ENCODE measurements around the gene AKNA.
A peak's percentile ranks its signal among the peaks of the same experiment; 100 is the strongest.

AKNA gene

DNA sequence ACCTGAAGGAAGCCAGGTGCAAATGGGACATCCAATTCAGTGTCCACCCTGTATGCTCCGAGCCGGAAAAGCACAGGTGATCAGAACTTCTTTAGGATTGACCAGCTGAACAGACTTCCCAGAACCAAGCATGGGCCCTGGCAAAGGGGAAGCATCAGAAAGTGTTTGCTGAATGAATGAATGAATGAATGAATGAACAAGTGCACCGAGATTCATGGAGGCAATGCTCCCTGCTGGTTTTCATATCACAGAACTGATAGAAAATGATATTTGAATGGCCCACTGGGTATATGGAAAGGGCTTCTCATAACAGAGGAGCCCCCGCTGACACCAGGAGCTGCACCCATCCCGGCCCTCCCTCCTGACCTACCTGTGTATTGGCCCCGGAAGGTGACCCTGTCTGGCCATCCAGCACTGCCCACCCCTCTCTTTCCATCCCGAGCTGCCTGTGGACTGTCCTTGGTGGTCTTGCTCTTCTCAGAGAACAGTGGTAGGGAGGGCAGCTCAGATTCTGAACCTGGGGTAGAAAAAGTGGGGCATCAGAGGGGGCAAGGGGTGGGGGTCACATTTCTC lies 42.2 kb downstream of the AKNA start:
- peaks cover 24% of the 10 kb centered on the region for H3K36me3 ChIP-seq (replicated peaks)
- H3K9me3 ChIP-seq: no peaks in the 10 kb centered on the region
- no peaks in the 10 kb centered on the region for H3K27me3 ChIP-seq (ENCODE audit: low read depth)
- no peak for DNase-seq (ENCODE audit: low spot score in 2 of 2)
- in situ Hi-C loops (cut with MboI; ENCODE audit: low sequenced_read_pairs): no loop called here
- H3K4me1 ChIP-seq: peaks cover 4% of the 10 kb centered on the region
- H3K4me3 ChIP-seq: no peak overlapping the region

DNA sequence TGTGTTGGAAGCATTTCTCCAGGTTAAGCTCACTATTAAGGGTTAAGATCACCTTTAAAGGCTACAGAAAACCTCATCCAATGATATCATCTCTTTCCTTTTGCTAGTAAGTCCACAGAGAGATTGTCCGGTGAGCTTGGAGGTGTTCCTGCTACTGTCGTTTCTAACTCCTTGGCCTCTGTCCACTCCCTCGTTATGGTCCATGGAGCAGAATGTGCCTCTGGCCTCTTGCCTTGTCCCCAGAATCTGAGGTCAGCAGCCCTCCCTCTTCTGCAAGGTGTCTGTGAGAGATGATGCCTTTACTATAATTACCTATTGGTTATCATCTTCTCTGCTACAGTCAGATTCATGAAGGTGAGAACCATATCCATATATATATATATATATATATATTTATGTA lies 43.1 kb downstream of the AKNA start:
- Histone ChIP-seq H3K4me1 (peaks cover 4% of the 10 kb centered on the region), H3K9me3 (no peaks in the 10 kb centered on the region), H3K36me3 (replicated peaks) (peaks cover 21% of the 10 kb centered on the region), H3K4me3 (no peak overlapping the region), H3K27me3 (ENCODE audit: low read depth) (no peaks in the 10 kb centered on the region)
- DNase-seq (ENCODE audit: low spot score in 2 of 2): no peak
- in situ Hi-C loops (cut with MboI; ENCODE audit: low sequenced_read_pairs): no loop called here

DNA sequence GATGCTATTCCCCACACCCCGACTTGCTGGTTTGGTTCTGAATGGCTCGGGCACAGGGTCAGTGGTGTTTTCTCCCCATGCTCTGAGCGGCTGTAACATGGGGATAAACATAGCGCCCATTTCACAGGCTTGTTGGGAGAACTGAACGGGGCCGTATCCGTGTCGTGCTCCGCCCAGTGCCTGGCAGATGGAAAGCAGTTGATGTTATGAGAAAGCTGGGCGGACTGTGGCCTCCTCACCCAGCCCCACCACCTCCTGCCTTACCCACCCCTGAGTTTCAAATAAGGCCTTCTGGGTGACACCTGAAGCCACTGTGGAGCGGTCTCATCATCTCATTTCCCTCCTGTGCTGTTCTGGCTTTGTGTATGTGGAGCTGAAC lies 43.6 kb downstream of the AKNA start:
- in situ Hi-C loops (cut with MboI; ENCODE audit: low sequenced_read_pairs): no loop called here
- H3K27me3 ChIP-seq (ENCODE audit: low read depth): no peaks in the 10 kb centered on the region
- peaks cover 21% of the 10 kb centered on the region for H3K36me3 ChIP-seq (replicated peaks)
- no peak for DNase-seq (ENCODE audit: low spot score in 2 of 2)
- no peaks in the 10 kb centered on the region for H3K9me3 ChIP-seq
- H3K4me1 ChIP-seq: peaks cover 2% of the 10 kb centered on the region
- no peak overlapping the region for H3K4me3 ChIP-seq

DNA sequence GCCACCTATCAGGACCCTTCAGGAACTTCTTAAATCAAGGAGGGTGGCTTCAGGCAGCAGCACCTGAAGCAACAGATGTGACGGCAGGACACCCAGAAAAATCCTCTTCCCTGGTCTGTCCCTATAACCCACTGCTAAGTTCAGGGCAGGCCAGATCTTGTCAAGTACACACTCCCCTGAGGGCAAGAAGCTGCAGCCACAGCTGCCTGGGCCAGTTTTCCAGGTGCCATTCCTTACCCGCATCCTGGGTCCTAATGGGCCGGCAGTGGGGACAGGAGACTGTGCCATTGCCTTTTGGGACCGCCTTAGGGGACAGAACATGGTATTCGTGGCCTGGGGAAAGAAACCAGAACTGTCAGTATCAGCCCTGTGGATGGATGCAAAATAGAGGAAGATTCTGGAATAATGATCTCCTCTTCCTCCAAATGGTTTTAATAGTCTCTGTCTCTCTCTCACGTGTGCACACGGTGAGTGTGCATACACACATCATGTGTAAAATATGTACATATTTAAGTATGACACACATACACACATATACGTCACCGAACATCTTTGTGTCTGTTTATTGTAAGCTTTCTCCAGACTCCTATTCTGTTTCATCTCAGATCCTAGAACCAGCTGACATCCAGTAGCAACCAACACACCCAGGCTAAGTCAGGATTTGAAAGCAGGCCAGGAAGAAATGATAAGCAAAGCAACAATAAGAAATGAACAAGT lies 44.2 kb downstream of the AKNA start:
- Histone ChIP-seq H3K4me1 (no peaks in the 10 kb centered on the region), H3K27me3 (ENCODE audit: low read depth) (no peaks in the 10 kb centered on the region), H3K4me3 (no peak overlapping the region), H3K36me3 (replicated peaks) (peaks cover 20% of the 10 kb centered on the region), H3K9me3 (no peaks in the 10 kb centered on the region)
- DNase-seq (ENCODE audit: low spot score in 2 of 2): no peak
- in situ Hi-C loops (cut with MboI; ENCODE audit: low sequenced_read_pairs): no loop called here

DNA sequence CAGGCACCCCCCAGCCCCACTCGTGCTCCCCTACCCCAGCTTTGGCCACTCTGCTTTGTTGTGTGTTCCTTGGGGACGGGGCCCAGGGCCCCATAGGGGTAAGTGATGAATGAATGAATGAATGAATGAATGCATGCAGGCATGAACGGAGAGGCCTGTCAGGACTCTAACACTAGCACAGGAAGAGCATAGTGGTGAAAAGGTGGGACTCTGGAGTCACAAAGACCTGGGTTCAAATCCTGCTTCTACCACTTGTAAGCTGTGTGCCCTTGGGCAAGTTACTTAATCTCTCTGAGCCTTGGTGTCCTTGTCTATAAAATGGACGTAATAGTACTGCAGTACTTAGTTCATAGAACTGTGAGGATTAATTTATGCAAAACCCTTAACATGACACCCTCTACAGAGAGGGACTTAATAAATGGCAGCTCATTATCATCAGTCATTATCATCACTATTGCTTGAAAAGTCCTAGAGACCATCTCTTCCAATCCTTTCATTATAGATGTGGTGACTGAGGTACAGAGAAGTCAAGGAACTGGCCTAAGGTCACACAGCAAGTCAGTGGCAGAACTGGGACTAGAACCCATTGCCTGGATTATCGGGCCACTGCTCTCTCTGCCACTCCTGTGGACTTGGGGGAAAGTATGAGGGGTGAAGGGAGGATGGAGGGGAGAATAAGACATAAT lies 44.9 kb downstream of the AKNA start:
- Histone ChIP-seq H3K9me3 (no peaks in the 10 kb centered on the region), H3K27me3 (ENCODE audit: low read depth) (no peaks in the 10 kb centered on the region), H3K36me3 (replicated peaks) (peaks cover 14% of the 10 kb centered on the region), H3K4me1 (no peaks in the 10 kb centered on the region), H3K4me3 (no peak overlapping the region)
- no peak for DNase-seq (ENCODE audit: low spot score in 2 of 2)
- in situ Hi-C loops (cut with MboI; ENCODE audit: low sequenced_read_pairs): no loop called here

DNA sequence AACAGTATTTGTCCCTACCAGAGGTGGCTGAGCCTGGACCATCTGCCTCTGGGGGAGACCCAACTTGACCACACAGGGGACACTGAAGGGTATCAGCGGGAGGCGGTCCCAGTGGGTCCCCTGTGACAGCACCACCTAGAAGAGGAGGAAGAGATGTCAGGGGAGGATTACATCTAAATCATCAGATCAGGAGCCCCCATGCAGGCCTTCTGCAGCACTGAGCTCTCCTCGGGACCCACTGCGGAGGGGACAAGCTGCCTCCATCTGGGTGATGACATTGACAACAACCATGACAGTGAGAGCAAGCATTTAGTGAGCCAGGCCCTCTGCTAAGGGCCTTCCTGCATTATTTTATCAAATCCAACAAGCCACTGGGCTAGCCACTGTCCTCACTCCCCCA lies 45.8 kb downstream of the AKNA start:
- H3K4me1 ChIP-seq: no peaks in the 10 kb centered on the region
- in situ Hi-C loops (cut with MboI; ENCODE audit: low sequenced_read_pairs): no loop called here
- no peak for DNase-seq (ENCODE audit: low spot score in 2 of 2)
- H3K4me3 ChIP-seq: no peak overlapping the region
- peaks cover 14% of the 10 kb centered on the region for H3K36me3 ChIP-seq (replicated peaks)
- H3K27me3 ChIP-seq (ENCODE audit: low read depth): no peaks in the 10 kb centered on the region
- H3K9me3 ChIP-seq: no peaks in the 10 kb centered on the region

DNA sequence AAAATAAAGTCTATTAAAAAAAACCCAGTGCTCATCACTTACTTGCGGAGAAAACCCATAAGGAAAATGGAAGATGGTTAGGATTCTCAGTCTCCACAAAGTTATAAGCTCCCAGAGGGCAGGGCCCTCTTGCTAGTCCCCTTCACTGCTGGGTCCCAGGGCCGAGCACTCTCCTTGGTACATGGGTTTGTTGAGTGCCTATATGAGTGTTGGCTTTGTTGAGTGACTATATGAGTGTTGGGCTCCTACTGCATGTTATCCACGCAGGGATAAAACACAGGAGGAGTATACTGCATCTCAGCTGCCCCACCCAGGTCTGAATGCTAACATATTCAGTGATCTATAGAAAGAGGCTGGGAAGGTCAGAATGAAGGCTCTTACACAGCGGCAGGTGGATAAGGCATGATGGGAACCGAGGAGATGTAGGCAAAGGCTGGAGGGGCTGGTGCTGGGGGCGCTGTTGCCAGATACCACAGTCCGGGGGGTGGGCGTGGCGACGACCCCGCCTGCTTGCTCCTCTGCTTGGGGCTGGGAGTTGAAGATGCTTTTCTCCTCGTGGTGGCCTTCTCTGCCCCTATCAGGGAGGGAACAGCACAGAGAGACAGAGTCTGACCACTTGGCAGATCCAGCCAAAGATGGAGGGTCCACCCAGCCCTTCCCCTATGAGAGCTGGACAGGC lies 46.5 kb downstream of the AKNA start:
- in situ Hi-C loops (cut with MboI; ENCODE audit: low sequenced_read_pairs): no loop called here
- Histone ChIP-seq H3K4me3 (no peak overlapping the region), H3K9me3 (no peaks in the 10 kb centered on the region), H3K27me3 (ENCODE audit: low read depth) (no peaks in the 10 kb centered on the region), H3K4me1 (no peaks in the 10 kb centered on the region), H3K36me3 (replicated peaks) (peaks cover 7% of the 10 kb centered on the region)
- DNase-seq (ENCODE audit: low spot score in 2 of 2): no peak

DNA sequence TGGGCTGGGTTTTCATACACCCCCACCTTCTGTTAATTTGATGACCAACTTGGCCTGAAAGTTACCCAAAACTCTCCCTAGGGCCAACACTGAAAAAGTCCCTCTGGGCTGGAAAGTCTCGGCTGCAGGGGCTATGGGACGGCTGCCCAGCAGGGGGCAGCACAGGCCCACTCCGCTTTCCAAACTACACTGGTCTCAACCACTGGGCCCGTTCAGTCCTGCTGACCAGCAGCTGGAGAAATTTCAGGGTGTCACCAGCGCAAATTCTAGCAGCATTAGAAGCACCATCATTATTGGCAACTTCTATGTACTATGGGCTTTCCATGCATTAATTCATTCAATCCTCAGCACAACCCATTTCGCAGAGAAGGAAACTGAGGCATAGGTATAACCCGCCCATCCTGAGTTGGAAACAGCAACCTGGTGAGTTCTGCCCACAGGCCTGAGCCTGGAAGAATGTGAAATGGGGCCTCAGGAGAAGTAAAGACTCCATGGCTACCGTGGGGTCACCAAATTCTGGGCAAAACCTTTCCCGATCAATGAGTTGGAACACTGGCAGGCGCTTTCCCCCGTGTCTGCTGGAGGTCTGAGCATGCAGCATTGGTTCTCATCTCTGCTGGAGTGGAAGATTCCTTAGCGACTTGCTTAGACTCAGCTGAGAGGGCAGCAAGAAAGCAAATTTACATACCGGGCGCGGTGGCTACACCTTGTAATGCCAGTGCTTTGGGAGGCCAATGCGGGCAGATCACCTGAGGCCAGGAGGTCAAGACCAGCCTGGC lies 48.5 kb downstream of the AKNA start:
- peak; percentile 24 to 76 for DNase-seq (ENCODE audit: low spot score in 2 of 2)
- H3K36me3 ChIP-seq (replicated peaks): no peaks in the 10 kb centered on the region; the same call in 1 of the 2 replicates
- in situ Hi-C loops (cut with MboI; ENCODE audit: low sequenced_read_pairs): no loop called here
- no peaks in the 10 kb centered on the region for H3K27me3 ChIP-seq (ENCODE audit: low read depth)
- H3K4me3 ChIP-seq: no peak overlapping the region
- no peaks in the 10 kb centered on the region for H3K9me3 ChIP-seq
- H3K4me1 ChIP-seq: no peaks in the 10 kb centered on the region

DNA sequence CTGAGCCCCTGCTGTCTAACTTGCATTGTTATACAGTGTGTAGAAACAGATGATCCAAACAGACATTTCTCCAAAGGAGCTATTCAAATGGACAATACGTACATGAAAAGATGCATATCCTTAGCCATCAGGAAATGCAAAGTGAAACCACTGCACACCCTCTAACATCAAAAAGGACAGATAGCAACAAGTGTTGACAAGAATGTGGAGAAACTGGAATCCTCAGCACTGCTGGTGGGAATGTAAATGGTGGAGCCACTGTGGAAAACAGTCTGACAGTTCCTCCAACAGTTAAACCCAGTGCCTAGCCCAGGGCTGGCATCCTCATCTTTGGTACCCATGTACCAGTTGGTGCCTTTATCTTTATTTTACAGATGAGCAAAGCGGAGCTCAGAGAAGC lies 49.6 kb downstream of the AKNA start:
- no peaks in the 10 kb centered on the region; the same call in 1 of the 2 replicates for H3K36me3 ChIP-seq (replicated peaks)
- DNase-seq (ENCODE audit: low spot score in 2 of 2): no peak

DNA sequence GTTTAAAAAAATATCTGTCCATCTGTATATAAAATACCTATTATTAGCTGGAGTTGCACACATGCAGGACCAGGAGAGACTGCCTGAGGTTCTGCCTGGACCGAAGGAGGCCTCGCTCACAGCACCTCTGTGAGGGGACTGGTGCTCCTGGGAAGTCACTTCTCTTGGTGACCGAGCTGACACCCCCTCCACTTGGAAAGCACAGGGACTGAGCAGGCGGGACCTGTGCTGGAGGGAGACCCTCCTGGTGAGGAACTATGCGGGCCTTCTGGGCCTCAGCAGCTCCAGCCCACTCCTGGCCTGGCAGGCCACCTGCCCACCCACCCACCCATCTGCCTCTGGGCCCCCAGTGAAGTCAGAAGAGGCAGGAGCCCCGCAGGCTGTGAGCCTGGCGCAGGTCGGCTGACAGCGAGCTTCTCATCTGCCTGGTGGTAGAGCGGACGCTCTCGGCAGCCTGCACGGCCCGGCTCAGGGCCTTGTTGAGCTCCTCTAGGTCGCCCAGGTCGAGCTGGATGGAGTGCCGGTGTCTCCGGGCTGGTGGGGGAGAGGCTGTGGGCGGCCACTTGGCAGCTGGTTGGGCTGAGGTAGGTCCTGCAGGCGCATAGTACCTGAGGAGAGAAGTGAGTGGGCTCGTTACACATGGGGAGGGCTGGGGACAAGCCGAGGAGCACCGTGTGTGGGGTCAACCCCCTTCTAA lies 50.9 kb downstream of the AKNA start:
- no peak for DNase-seq (ENCODE audit: low spot score in 2 of 2)
- no peaks in the 10 kb centered on the region; the same call in 1 of the 2 replicates for H3K36me3 ChIP-seq (replicated peaks)
- in situ Hi-C loops (cut with MboI; ENCODE audit: low sequenced_read_pairs): no loop called here
- no peak overlapping the region for H3K4me3 ChIP-seq
- no peaks in the 10 kb centered on the region for H3K9me3 ChIP-seq
- no peaks in the 10 kb centered on the region for H3K4me1 ChIP-seq
- no peaks in the 10 kb centered on the region for H3K27me3 ChIP-seq (ENCODE audit: low read depth)

More for the DNA sequence above, 49.6 kb downstream of the AKNA start:
- in situ Hi-C loops (cut with MboI; ENCODE audit: low sequenced_read_pairs): no loop called here
- Histone ChIP-seq H3K4me1 (no peaks in the 10 kb centered on the region), H3K27me3 (ENCODE audit: low read depth) (no peaks in the 10 kb centered on the region), H3K4me3 (no peak overlapping the region), H3K9me3 (no peaks in the 10 kb centered on the region)

DNA sequence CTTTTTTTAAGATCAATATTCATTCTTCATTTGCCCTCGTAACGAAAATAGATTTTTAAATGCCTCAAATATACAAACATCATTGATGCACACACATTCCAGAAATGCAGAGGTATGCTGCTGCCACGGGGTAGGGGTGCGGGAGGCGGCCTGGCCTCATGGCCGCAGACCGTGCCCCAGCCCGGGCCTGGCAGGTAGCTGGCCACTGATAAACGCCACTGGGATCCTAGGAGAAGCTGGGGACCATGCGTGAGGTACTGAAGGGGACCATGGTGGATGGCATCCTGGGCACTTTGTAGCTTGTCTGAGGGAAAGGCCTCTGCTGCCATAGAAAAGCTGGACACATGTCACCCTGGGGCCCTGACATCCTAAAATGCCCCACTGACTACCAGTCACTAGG lies 51.6 kb downstream of the AKNA start:
- H3K9me3 ChIP-seq: no peaks in the 10 kb centered on the region
- in situ Hi-C loops (cut with MboI; ENCODE audit: low sequenced_read_pairs): no loop called here
- H3K36me3 ChIP-seq (replicated peaks): no peaks in the 10 kb centered on the region; the same call in 1 of the 2 replicates

DNA sequence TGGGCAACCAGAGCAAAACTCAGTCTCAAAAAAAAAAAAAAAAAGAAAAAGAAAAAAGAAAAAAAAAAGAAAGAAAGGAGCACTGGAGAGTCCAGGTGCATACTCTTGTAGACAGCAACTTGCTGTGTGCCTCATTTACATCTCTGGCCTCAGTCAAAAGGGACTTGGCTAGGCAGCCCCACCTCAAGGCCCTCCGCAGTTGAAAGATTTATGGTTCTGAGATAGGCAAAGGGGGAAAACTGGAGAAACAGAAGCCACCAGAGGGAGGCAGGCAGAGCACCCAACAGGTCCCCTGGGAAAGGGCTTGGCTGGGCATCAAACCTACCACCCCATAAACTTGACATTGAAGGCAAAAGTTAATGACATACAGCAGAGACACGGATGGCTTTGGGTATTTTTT lies 52.0 kb downstream of the AKNA start:
- Histone ChIP-seq H3K27me3 (ENCODE audit: low read depth) (no peaks in the 10 kb centered on the region), H3K4me1 (no peaks in the 10 kb centered on the region), H3K9me3 (no peaks in the 10 kb centered on the region), H3K4me3 (no peak overlapping the region), H3K36me3 (replicated peaks) (no peaks in the 10 kb centered on the region; the same call in 1 of the 2 replicates)
- peak in 1 of 2 experiments; percentile 28 for DNase-seq (ENCODE audit: low spot score in 2 of 2)
- in situ Hi-C loops (cut with MboI; ENCODE audit: low sequenced_read_pairs): no loop called here

More for the DNA sequence above, 51.6 kb downstream of the AKNA start:
- H3K4me3 ChIP-seq: no peak overlapping the region
- no peak for DNase-seq (ENCODE audit: low spot score in 2 of 2)
- H3K4me1 ChIP-seq: no peaks in the 10 kb centered on the region
- H3K27me3 ChIP-seq (ENCODE audit: low read depth): no peaks in the 10 kb centered on the region

DNA sequence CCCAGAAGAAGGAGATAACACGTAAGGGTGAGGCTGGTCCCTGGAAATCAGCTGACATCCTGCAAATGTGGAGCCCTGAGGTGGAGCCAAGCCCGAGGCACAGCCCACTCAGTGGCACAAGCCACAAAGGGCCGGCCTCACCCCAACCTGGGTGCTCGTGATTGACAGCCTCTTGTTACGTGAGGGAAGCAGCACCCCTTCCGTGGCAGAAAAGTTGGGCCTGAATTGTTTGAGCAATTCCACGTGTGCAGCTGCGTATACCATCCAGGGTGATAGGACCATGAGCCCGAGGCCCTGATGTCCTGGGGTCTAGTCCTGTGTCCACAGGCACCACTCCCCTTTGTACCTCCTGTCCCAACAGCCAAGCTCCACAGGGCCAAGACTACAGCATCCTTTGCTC lies 53.3 kb downstream of the AKNA start:
- no peak for DNase-seq (ENCODE audit: low spot score in 2 of 2)
- Histone ChIP-seq H3K9me3 (no peaks in the 10 kb centered on the region), H3K36me3 (replicated peaks) (no peaks in the 10 kb centered on the region; the same call in 1 of the 2 replicates), H3K27me3 (ENCODE audit: low read depth) (no peaks in the 10 kb centered on the region), H3K4me1 (no peaks in the 10 kb centered on the region), H3K4me3 (no peak overlapping the region)
- in situ Hi-C loops (cut with MboI; ENCODE audit: low sequenced_read_pairs): no loop called here
